ENCODE data around the gene GALNTL6.

DNA sequence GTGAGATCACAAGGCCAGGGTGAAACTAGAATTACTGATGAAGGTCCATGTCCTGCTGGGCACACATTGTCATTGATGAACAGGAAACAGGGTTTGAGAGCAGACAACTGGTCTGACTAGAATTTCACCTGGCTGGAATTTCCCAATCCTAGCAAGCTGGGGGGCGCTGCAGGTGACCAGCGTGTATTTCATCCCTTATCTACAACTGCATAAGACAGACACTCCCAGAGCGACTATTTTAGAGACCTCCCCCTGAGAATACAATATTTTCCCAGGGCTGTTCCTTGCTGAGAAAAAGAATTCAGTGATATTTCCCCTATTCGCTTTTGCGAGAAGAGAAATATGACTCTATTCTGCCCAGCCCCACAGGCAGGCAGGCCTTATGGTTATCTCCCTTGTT lies 922.8 kb downstream of the GALNTL6 start:
- TF ChIP-seq CTCF (IDR thresholded peaks at IDR 0.05), result no peak
- no peak for TF ChIP-seq POLR2A (IDR thresholded peaks at IDR 0.05)
- no peak for TF ChIP-seq EP300 (IDR thresholded peaks at IDR 0.05)
